ENCODE results near the gene AHCTF1.

AHCTF1 gene

GRCh38 chr1:246800356-246800755 lies 131.4 kb downstream of the AHCTF1 start:
- no peak for DNase-seq (ENCODE audit: low read depth in 2 of 2)

- no peak for DNase-seq (ENCODE audit: low read depth in 2 of 2)
Measured at GRCh38 chr1:246798606-246799496, 132.9 kb downstream of the AHCTF1 start.

GRCh38 chr1:246798107-246798506 lies 133.6 kb downstream of the AHCTF1 start:
- no peak for DNase-seq (ENCODE audit: low read depth in 2 of 2)

- no peak for DNase-seq (ENCODE audit: low read depth in 2 of 2)
Measured at GRCh38 chr1:246797597-246797996, 134.2 kb downstream of the AHCTF1 start.

- no peak for DNase-seq (ENCODE audit: low read depth in 2 of 2)
Measured at GRCh38 chr1:246797157-246797556, 134.6 kb downstream of the AHCTF1 start.

- DNase-seq (ENCODE audit: low read depth in 2 of 2): no peak
Measured at GRCh38 chr1:246795906-246796694, 135.6 kb downstream of the AHCTF1 start.

GRCh38 chr1:246794828-246795671 lies 136.7 kb downstream of the AHCTF1 start:
- DNase-seq (ENCODE audit: low read depth in 2 of 2): no peak

- no peak for DNase-seq (ENCODE audit: low read depth in 2 of 2)
Measured at GRCh38 chr1:246794048-246794827, 137.5 kb downstream of the AHCTF1 start.

GRCh38 chr1:246793356-246793896 lies 138.3 kb downstream of the AHCTF1 start:
- DNase-seq (ENCODE audit: low read depth in 2 of 2): no peak

GRCh38 chr1:246792603-246793002 lies 139.1 kb downstream of the AHCTF1 start:
- no peak for DNase-seq (ENCODE audit: low read depth in 2 of 2)

GRCh38 chr1:246791303-246791918 lies 140.3 kb downstream of the AHCTF1 start:
- no peak for DNase-seq (ENCODE audit: low read depth in 2 of 2)

- DNase-seq (ENCODE audit: low read depth in 2 of 2): no peak
Measured at GRCh38 chr1:246790833-246791232, 140.9 kb downstream of the AHCTF1 start.

- no peak for DNase-seq (ENCODE audit: low read depth in 2 of 2)
Measured at GRCh38 chr1:246790364-246790763, 141.4 kb downstream of the AHCTF1 start.

GRCh38 chr1:246789454-246790339 lies 142.1 kb downstream of the AHCTF1 start:
- DNase-seq (ENCODE audit: low read depth in 2 of 2): no peak

Data from stimulated activated CD4-positive, alpha-beta T cell treated with anti-CD3 and anti-CD28 coated beads, Interleukin-4, amount 100 ng/mL, for 48 hours (primary cell).